HG03558 (cell line): ENCODE data around the gene STAP1.
"Not testable (repeated sequence)": the region's sequence is repeated elsewhere in the genome, so short reads cannot be mapped to it uniquely, and the experiment has no call there.

Experiments used
- ATAC-seq: cut with Tn5 transposase; IDR thresholded peaks from one replicate; pipeline ENCODE4 v1.9.1; 2021; ENCODE audit warnings: moderate number of reproducible peaks; ENCODE audit not compliant: unreplicated experiment; ENCODE audit errors: extremely low read depth

STAP1 gene

GRCh38 chr4:67608027-67608426 lies 49.5 kb downstream of the STAP1 start:
- ATAC-seq: no peak

GRCh38 chr4:67614186-67614585 lies 55.7 kb downstream of the STAP1 start:
- no peak for ATAC-seq

GRCh38 chr4:67615119-67615518 lies 56.6 kb downstream of the STAP1 start:
- ATAC-seq: no peak

GRCh38 chr4:67616478-67616877 lies 58.0 kb downstream of the STAP1 start:
- no peak for ATAC-seq

GRCh38 chr4:67624939-67625338 lies 66.4 kb downstream of the STAP1 start:
- no peak for ATAC-seq

GRCh38 chr4:67632492-67632891 lies 74.0 kb downstream of the STAP1 start:
- ATAC-seq: no peak

- no peak for ATAC-seq
These were observed 76.2 kb downstream of the STAP1 start for GRCh38 chr4:67634741-67635140.

- no peak for ATAC-seq
These were observed 76.8 kb downstream of the STAP1 start for GRCh38 chr4:67635331-67635730.

- not testable (repeated sequence) for ATAC-seq
These were observed 78.5 kb downstream of the STAP1 start for GRCh38 chr4:67636978-67637377.

- no peak for ATAC-seq
These were observed 79.6 kb downstream of the STAP1 start for GRCh38 chr4:67638136-67638535.

GRCh38 chr4:67651536-67651935 lies 93.0 kb downstream of the STAP1 start:
- no peak for ATAC-seq
